Coronary artery (tissue), 2 donors: Measurements from ENCODE around the gene EPB41L1.
A peak's percentile ranks its signal among the peaks of the same experiment; 100 is the strongest.

ENCODE experiments used
- DNase-seq: peaks from one replicate; pipeline ENCODE4 v3.0.0-alpha.2; 2017; ENCODE audit warnings: low spot score
- H3K27ac ChIP-seq, 2 donors: fragments of 200-600 bp; sonication (generic); one replicate each; pipeline ENCODE4 v1.5.1; 2016 to 2019
- H3K4me3 ChIP-seq: fragments of 200-600 bp; sonication (generic); 2 replicates; pipeline ENCODE4 v1.5.1; 2016; ENCODE audit warnings: mild to moderate bottlenecking, moderate library complexity
- CTCF ChIP-seq: fragments of 200-600 bp; sonication (generic); IDR thresholded peaks from one replicate; pipeline ENCODE4 v1.5.1; 2019; ENCODE audit warnings: antibody characterized with exemption

Gene EPB41L1

DNA sequence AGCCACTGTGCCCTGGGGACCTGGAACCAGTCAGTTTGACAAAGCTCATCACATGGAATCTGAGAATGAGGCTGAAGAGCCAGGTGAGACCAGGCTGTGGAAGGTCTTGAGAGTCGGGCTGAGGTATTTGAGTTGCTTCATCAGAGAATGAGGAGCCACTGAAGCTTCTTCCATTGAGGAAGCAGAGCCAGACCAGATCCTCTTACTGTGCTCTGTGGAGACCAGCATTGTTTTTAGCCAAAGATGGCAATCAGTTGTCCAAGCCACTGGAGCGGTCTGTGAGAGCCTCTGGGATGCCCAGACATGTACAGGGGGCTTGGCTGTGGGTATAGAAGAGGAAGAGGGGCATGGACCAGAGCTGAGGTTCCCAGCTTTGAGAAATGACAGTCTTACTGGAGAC lies 6.1 kb upstream of the EPB41L1 start:
- TF ChIP-seq CTCF = no peak
- H3K27ac ChIP-seq = peak overlapping the region in 1 of 2 donors; percentile 34
- no peak overlapping the region for H3K4me3 ChIP-seq
- no peak for DNase-seq

- TF ChIP-seq CTCF = no peak
- H3K27ac ChIP-seq = peak overlapping the region; percentile 34 to 69
- H3K4me3 ChIP-seq = no peak overlapping the region
- no peak for DNase-seq
These were observed 5.5 kb upstream of the EPB41L1 start for GRCh38 chr20:36149012-36149411.

DNA sequence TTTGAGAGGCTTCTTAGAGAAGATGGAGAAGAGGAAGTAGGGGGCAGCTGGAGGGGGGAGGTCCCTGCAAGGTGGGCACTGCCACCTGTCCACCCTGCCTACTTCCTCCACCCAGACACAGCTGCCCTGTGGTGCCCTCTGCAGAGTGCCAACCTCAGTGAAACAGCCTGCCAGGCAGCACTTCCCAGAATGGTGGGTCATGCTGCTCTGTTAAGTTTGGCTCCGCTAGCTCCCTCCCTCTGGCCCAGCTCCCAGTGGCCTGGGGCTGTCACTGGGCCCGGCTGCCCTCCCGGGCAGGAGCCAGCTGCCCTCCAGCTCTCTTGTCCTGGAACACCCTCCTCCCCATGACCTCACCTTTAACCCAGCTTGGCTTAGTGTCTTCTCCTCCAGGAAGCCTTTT lies 5.1 kb upstream of the EPB41L1 start:
- no peak overlapping the region for H3K4me3 ChIP-seq
- peak overlapping the region; percentile 34 to 69 for H3K27ac ChIP-seq
- TF ChIP-seq CTCF = no peak
- DNase-seq = peak; percentile 84

- peak overlapping the region; percentile 7 to 49 for H3K27ac ChIP-seq
- no peak for DNase-seq
- no peak for TF ChIP-seq CTCF
- H3K4me3 ChIP-seq = no peak overlapping the region
These were observed 4.1 kb upstream of the EPB41L1 start for GRCh38 chr20:36150489-36150846.

- no peak for DNase-seq
- peak overlapping the region; percentile 7 to 49 for H3K27ac ChIP-seq
- TF ChIP-seq CTCF = no peak
- H3K4me3 ChIP-seq = no peak overlapping the region
These were observed 3.5 kb upstream of the EPB41L1 start for GRCh38 chr20:36150847-36151539.

GRCh38 chr20:36152261-36152660 lies 2.3 kb upstream of the EPB41L1 start:
- Histone ChIP-seq H3K27ac (peak overlapping the region; percentile 23 to 26), H3K4me3 (no peak overlapping the region)
- no peak for DNase-seq
- no peak for TF ChIP-seq CTCF

GRCh38 chr20:36153204-36153603 lies 1.3 kb upstream of the EPB41L1 start:
- no peak for DNase-seq
- Histone ChIP-seq H3K27ac (peak overlapping the region; percentile 23 to 73), H3K4me3 (no peak overlapping the region)
- no peak for TF ChIP-seq CTCF
